Caco-2 (cell line): ENCODE measurements around the gene CDCA3. TPM values are rescaled to one million over a fixed set of nuclear protein-coding genes. Genes with fewer than 3 reads are reported as not detected.

Experiments
- BruUV-seq: library from RNA; stranded (reverse); fragments of 400-500 nt; replicated peaks from 2 replicates; lab custom pipeline; 2021; lab: Mats Ljungman, UMichigan
- CTCF ChIA-PET: fragments of 300-600 bp; sonication (Branson Sonifier 250); formaldehyde crosslinking; loops from one replicate; lab custom pipeline; 2022; ENCODE audit warnings: antibody characterized with exemption; lab: Charles Lee
- POLR2A ChIA-PET: fragments of 300-600 bp; sonication (Branson Sonifier 250); formaldehyde crosslinking; loops from one replicate; lab custom pipeline; 2022; ENCODE audit warnings: antibody characterized with exemption; lab: Charles Lee
- DNase-seq, 2 experiments: peaks; one replicate each; pipeline versions ENCODE4 v3.0.0 to v3.0.0-alpha.2; 2020 to 2022
- H3K27me3 ChIP-seq: replicated peaks from 2 replicates; pipeline ENCODE4 v1.6.0; 2011; ENCODE audit warnings: low read length; ENCODE audit not compliant: control insufficient read depth, insufficient read depth
- H3K36me3 ChIP-seq: 2 replicates; pipeline ENCODE4 v1.5.1; 2011; ENCODE audit warnings: low read length; ENCODE audit not compliant: control insufficient read depth, insufficient read depth
- H3K4me1 ChIP-seq: fragments of 250-450 bp; sonication (Bioruptor Pico); 2 replicates; pipeline ENCODE4 v1.5.1; 2020; ENCODE audit warnings: mild to moderate bottlenecking
- H3K4me3 ChIP-seq: 2 replicates; pipeline ENCODE4 v1.5.1; 2011; ENCODE audit warnings: low read depth, mild to moderate bottlenecking, control low read depth, low read length
- H3K9me3 ChIP-seq: fragments of 250-450 bp; sonication (Bioruptor Pico); 2 replicates; pipeline ENCODE4 v1.5.1; 2020; ENCODE audit warnings: mild to moderate bottlenecking, moderate library complexity
- H3K27ac Mint-ChIP-seq: one replicate; pipeline ENCODE4 v1.8.0; 2022; ENCODE audit warnings: mixed read lengths; ENCODE audit not compliant: unreplicated experiment
- H3K27me3 Mint-ChIP-seq: one replicate; pipeline ENCODE4 v1.8.0; 2022; ENCODE audit warnings: mixed read lengths; ENCODE audit not compliant: insufficient read depth, unreplicated experiment
- H3K36me3 Mint-ChIP-seq: one replicate; pipeline ENCODE4 v1.8.0; 2022; ENCODE audit warnings: mild to moderate bottlenecking, mixed read lengths; ENCODE audit not compliant: insufficient read depth, unreplicated experiment
- H3K4me1 Mint-ChIP-seq: one replicate; pipeline ENCODE4 v1.8.0; 2022; ENCODE audit warnings: low read depth, mixed read lengths; ENCODE audit not compliant: unreplicated experiment
- H3K4me3 Mint-ChIP-seq: one replicate; pipeline ENCODE4 v1.8.0; 2022; ENCODE audit warnings: mild to moderate bottlenecking, moderate library complexity, mixed read lengths; ENCODE audit not compliant: unreplicated experiment
- H3K9me3 Mint-ChIP-seq: one replicate; pipeline ENCODE4 v1.8.0; 2022; ENCODE audit warnings: mixed read lengths; ENCODE audit not compliant: unreplicated experiment
- CTCF ChIP-seq, 2 experiments: fragments of 200-600 bp in 1 of 2; IDR thresholded peaks; 1 replicate in 1 of 2; 2 replicates in 1 of 2; pipeline versions ENCODE4 v1.5.1 to v1.8.0; 2011 to 2022; ENCODE audit warnings: antibody characterized with exemption in 1 of 2, control low read depth in 1 of 2, inconsistent platforms in 1 of 2, low read depth in 1 of 2, low read length in 1 of 2, mild to moderate bottlenecking in 1 of 2, moderate library complexity in 1 of 2; ENCODE audit not compliant: insufficient read depth in 1 of 2, severe bottlenecking in 1 of 2, unreplicated experiment in 1 of 2
- intact Hi-C: fragments of 100-400 bp; cut with micrococcal nuclease; formaldehyde crosslinking; loops from one replicate; pipeline ENCODE4 v1.10.0; 2022; ENCODE audit not compliant: unreplicated experiment
- total RNA-seq: library from RNA; stranded (reverse); gene quantifications from 2 replicates; pipeline ENCODE4 v1.2.3, GENCODE V29; 2022

Gene CDCA3
- total RNA-seq, 1 experiment from 2014 or later: 147 TPM

DNA sequence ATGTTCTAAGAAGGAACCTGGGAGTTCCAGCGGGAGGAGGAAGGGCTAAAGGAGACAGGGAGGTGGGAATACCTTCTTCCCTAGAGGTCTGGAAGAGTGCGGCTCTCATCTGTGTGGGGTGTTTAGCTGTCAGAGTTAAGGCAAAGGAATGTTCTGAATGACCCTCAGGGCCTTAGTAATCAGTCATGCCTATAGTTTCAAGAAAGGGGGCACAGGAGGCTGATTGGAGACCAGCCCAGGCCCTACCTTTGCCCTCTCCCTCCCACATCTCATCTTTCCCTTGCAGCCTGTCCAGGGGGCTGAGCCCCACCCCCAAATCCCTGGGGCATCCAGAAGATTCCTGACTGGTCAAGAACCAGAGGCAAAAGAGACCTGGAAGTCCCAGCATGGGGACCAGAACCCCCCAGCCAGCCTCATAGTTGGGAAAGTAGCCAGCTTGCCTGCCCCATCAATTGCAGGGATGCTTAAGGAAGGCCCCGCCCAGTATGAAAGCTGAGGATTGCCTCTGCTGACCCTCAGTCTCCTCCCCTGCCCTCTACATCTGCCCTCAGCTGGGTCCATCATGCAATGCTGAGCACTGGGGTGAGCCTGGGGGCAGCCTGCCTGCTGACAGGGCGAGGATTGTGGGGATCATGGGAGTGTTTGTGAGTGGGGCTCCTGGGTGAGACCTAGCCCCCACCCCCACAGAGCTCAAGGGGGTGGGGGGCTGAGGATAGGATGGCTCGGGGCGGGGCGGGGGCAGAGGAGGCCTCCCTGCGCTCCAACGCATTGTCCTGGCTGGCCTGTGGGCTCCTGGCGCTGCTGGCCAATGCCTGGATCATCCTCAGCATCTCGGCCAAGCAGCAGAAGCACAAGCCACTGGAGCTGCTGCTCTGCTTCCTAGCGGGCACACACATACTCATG is 27.7 kb downstream of the CDCA3 start:
- no peaks in the 10 kb centered on the region for H3K36me3 ChIP-seq
- Mint-ChIP-seq H3K27ac (no peak overlapping the region), H3K36me3 (no peaks in the 10 kb centered on the region), H3K27me3 (peaks cover 26% of the 10 kb centered on the region), H3K4me1 (peaks cover 14% of the 10 kb centered on the region), H3K4me3 (no peak overlapping the region), H3K9me3 (no peaks in the 10 kb centered on the region)
- no peaks in the 10 kb centered on the region for H3K9me3 ChIP-seq
- intact Hi-C loops: no loop called here
- no peak overlapping the region for H3K4me3 ChIP-seq
- H3K27me3 ChIP-seq: no peaks in the 10 kb centered on the region
- ChIA-PET CTCF (interaction anchor here (0.5 to 1.3 kb wide), 6 partner anchors 57 to 1344 kb away, joined by 3 to 4 read pairs (median 4); partner anchors contain the start of genes PTMS and ZNF384), POLR2A (interaction anchor here (0.5 to 1.4 kb wide), 3 partner anchors 28 to 70 kb away, joined by 3 read pairs; partner anchors contain the start of genes CDCA3 and MLF2)
- BruUV-seq: no TSS peak
- no peak for TF ChIP-seq CTCF (IDR thresholded peaks at IDR 0.05; ENCODE audit: insufficient read depth in 1 of 2, low read depth in 1 of 2, low read length in 1 of 2, severe bottlenecking in 1 of 2, unreplicated experiment in 1 of 2)
- H3K4me1 ChIP-seq: peaks cover 15% of the 10 kb centered on the region
- DNase-seq: peak in 1 of 2 experiments; percentile 40

- H3K36me3 ChIP-seq: no peaks in the 10 kb centered on the region
- no TSS peak for BruUV-seq
- peaks cover 15% of the 10 kb centered on the region for H3K4me1 ChIP-seq
- no peak for TF ChIP-seq CTCF (IDR thresholded peaks at IDR 0.05; ENCODE audit: insufficient read depth in 1 of 2, low read depth in 1 of 2, low read length in 1 of 2, severe bottlenecking in 1 of 2, unreplicated experiment in 1 of 2)
- no peak overlapping the region for H3K4me3 ChIP-seq
- no peaks in the 10 kb centered on the region for H3K9me3 ChIP-seq
- Mint-ChIP-seq H3K36me3 (no peaks in the 10 kb centered on the region), H3K27ac (no peak overlapping the region), H3K27me3 (peaks cover 22% of the 10 kb centered on the region), H3K4me3 (peak overlapping the region; percentile 66), H3K9me3 (no peaks in the 10 kb centered on the region), H3K4me1 (peaks cover 5% of the 10 kb centered on the region)
- no peaks in the 10 kb centered on the region for H3K27me3 ChIP-seq
- ChIA-PET POLR2A (interaction anchor here (0.5 to 1.4 kb wide), 3 partner anchors 29 to 71 kb away, joined by 3 to 4 read pairs (median 3); partner anchors contain the start of gene CDCA3), CTCF (interaction anchor here (0.6 to 2.4 kb wide), 5 partner anchors 12 to 210 kb away, joined by 3 to 9 read pairs (median 6); partner anchors contain the start of gene PTMS)
- intact Hi-C loops: no loop called here
- no peak for DNase-seq
These were observed 28.5 kb downstream of the CDCA3 start for GRCh38 chr12:6822426-6823135.
